ENCODE results near the gene PTPRD.

The PTPRD gene

GRCh38 chr9:9847750-9848149 is 765.1 kb downstream of the PTPRD start:
- 80 to 82% methylated on average over 2 to 4 of the region's 5 CpGs for WGBS, 2 experiments (ENCODE audit: insufficient coverage in 2 of 2)
- no peaks in the 10 kb centered on the region for H3K4me1 ChIP-seq (ENCODE audit: control insufficient read depth, insufficient read depth, low read length, poor library complexity, severe bottlenecking)

GRCh38 chr9:9846557-9846956 is 766.2 kb downstream of the PTPRD start:
- no peak overlapping the region for H3K4me3 ChIP-seq (ENCODE audit: extremely low read depth, insufficient read depth, low read length, poor library complexity, severe bottlenecking)
- no peaks in the 10 kb centered on the region for H3K9me3 ChIP-seq (ENCODE audit: control insufficient read depth, low read length)
- no peaks in the 10 kb centered on the region for H3K36me3 ChIP-seq (ENCODE audit: control insufficient read depth, insufficient read depth, low read length)
- no peak overlapping the region for H3K27ac ChIP-seq (ENCODE audit: low read depth, low read length, severe bottlenecking)
- WGBS, 2 experiments (ENCODE audit: insufficient coverage in 2 of 2) = no CpG with 5 or more reads among the region's 1 CpG
- no peaks in the 10 kb centered on the region for H3K4me1 ChIP-seq (ENCODE audit: control insufficient read depth, insufficient read depth, low read length, poor library complexity, severe bottlenecking)

More at GRCh38 chr9:9847750-9848149, 765.1 kb downstream of the PTPRD start:
- Histone ChIP-seq H3K36me3 (ENCODE audit: control insufficient read depth, insufficient read depth, low read length) (no peaks in the 10 kb centered on the region), H3K4me3 (ENCODE audit: extremely low read depth, insufficient read depth, low read length, poor library complexity, severe bottlenecking) (no peak overlapping the region), H3K9me3 (ENCODE audit: control insufficient read depth, low read length) (no peaks in the 10 kb centered on the region), H3K27ac (ENCODE audit: low read depth, low read length, severe bottlenecking) (no peak overlapping the region)

- H3K4me1 ChIP-seq (ENCODE audit: control insufficient read depth, insufficient read depth, low read length, poor library complexity, severe bottlenecking) = no peaks in the 10 kb centered on the region
- no peaks in the 10 kb centered on the region for H3K36me3 ChIP-seq (ENCODE audit: control insufficient read depth, insufficient read depth, low read length)
- H3K9me3 ChIP-seq (ENCODE audit: control insufficient read depth, low read length) = no peaks in the 10 kb centered on the region
- H3K27ac ChIP-seq (ENCODE audit: low read depth, low read length, severe bottlenecking) = no peak overlapping the region
- no peak overlapping the region for H3K4me3 ChIP-seq (ENCODE audit: extremely low read depth, insufficient read depth, low read length, poor library complexity, severe bottlenecking)
These were observed 792.4 kb downstream of the PTPRD start for GRCh38 chr9:9820436-9820835.

GRCh38 chr9:9819886-9820285 is 792.9 kb downstream of the PTPRD start:
- Histone ChIP-seq H3K27ac (ENCODE audit: low read depth, low read length, severe bottlenecking) (no peak overlapping the region), H3K9me3 (ENCODE audit: control insufficient read depth, low read length) (no peaks in the 10 kb centered on the region), H3K4me1 (ENCODE audit: control insufficient read depth, insufficient read depth, low read length, poor library complexity, severe bottlenecking) (no peaks in the 10 kb centered on the region), H3K4me3 (ENCODE audit: extremely low read depth, insufficient read depth, low read length, poor library complexity, severe bottlenecking) (no peak overlapping the region), H3K36me3 (ENCODE audit: control insufficient read depth, insufficient read depth, low read length) (no peaks in the 10 kb centered on the region)
- 93 to 100% methylated on average over 3 to 4 of the region's 5 CpGs for WGBS, 2 experiments (ENCODE audit: insufficient coverage in 2 of 2)

- no CpG with 5 or more reads among the region's 2 CpGs for WGBS, 2 experiments (ENCODE audit: insufficient coverage in 2 of 2)
- Histone ChIP-seq H3K9me3 (ENCODE audit: control insufficient read depth, low read length) (no peaks in the 10 kb centered on the region), H3K36me3 (ENCODE audit: control insufficient read depth, insufficient read depth, low read length) (no peaks in the 10 kb centered on the region), H3K4me3 (ENCODE audit: extremely low read depth, insufficient read depth, low read length, poor library complexity, severe bottlenecking) (no peak overlapping the region), H3K4me1 (ENCODE audit: control insufficient read depth, insufficient read depth, low read length, poor library complexity, severe bottlenecking) (no peaks in the 10 kb centered on the region), H3K27ac (ENCODE audit: low read depth, low read length, severe bottlenecking) (no peak overlapping the region)
These were observed 795.6 kb downstream of the PTPRD start for GRCh38 chr9:9817176-9817575.

- H3K27ac ChIP-seq (ENCODE audit: low read depth, low read length, severe bottlenecking) = no peak overlapping the region
- no peak overlapping the region for H3K4me3 ChIP-seq (ENCODE audit: extremely low read depth, insufficient read depth, low read length, poor library complexity, severe bottlenecking)
- whole genome bisulfite sequencing, 2 experiments (ENCODE audit: insufficient coverage in 2 of 2) = no CpG with 5 or more reads among the region's 1 CpG
- no peaks in the 10 kb centered on the region for H3K36me3 ChIP-seq (ENCODE audit: control insufficient read depth, insufficient read depth, low read length)
- H3K4me1 ChIP-seq (ENCODE audit: control insufficient read depth, insufficient read depth, low read length, poor library complexity, severe bottlenecking) = no peaks in the 10 kb centered on the region
- no peaks in the 10 kb centered on the region for H3K9me3 ChIP-seq (ENCODE audit: control insufficient read depth, low read length)
These were observed 808.7 kb downstream of the PTPRD start for GRCh38 chr9:9804109-9804508.

GRCh38 chr9:9799287-9799686 is 813.5 kb downstream of the PTPRD start:
- Histone ChIP-seq H3K4me1 (ENCODE audit: control insufficient read depth, insufficient read depth, low read length, poor library complexity, severe bottlenecking) (no peaks in the 10 kb centered on the region), H3K9me3 (ENCODE audit: control insufficient read depth, low read length) (no peaks in the 10 kb centered on the region), H3K27ac (ENCODE audit: low read depth, low read length, severe bottlenecking) (no peak overlapping the region), H3K4me3 (ENCODE audit: extremely low read depth, insufficient read depth, low read length, poor library complexity, severe bottlenecking) (no peak overlapping the region), H3K36me3 (ENCODE audit: control insufficient read depth, insufficient read depth, low read length) (no peaks in the 10 kb centered on the region)
- WGBS, 2 experiments (ENCODE audit: insufficient coverage in 2 of 2) = no CpG with 5 or more reads among the region's 1 CpG

GRCh38 chr9:9792144-9792857 is 820.5 kb downstream of the PTPRD start:
- no peak overlapping the region for H3K27ac ChIP-seq (ENCODE audit: low read depth, low read length, severe bottlenecking)
- no peaks in the 10 kb centered on the region for H3K36me3 ChIP-seq (ENCODE audit: control insufficient read depth, insufficient read depth, low read length)
- WGBS, 2 experiments (ENCODE audit: insufficient coverage in 2 of 2) = no CpG with 5 or more reads among the region's 1 CpG
- no peak overlapping the region for H3K4me3 ChIP-seq (ENCODE audit: extremely low read depth, insufficient read depth, low read length, poor library complexity, severe bottlenecking)
- H3K4me1 ChIP-seq (ENCODE audit: control insufficient read depth, insufficient read depth, low read length, poor library complexity, severe bottlenecking) = no peaks in the 10 kb centered on the region
- H3K9me3 ChIP-seq (ENCODE audit: control insufficient read depth, low read length) = no peaks in the 10 kb centered on the region

GRCh38 chr9:9791611-9792010 is 821.2 kb downstream of the PTPRD start:
- H3K4me1 ChIP-seq (ENCODE audit: control insufficient read depth, insufficient read depth, low read length, poor library complexity, severe bottlenecking) = no peaks in the 10 kb centered on the region
- WGBS, 2 experiments (ENCODE audit: insufficient coverage in 2 of 2) = no CpG with 5 or more reads among the region's 1 CpG
- H3K9me3 ChIP-seq (ENCODE audit: control insufficient read depth, low read length) = no peaks in the 10 kb centered on the region
- no peaks in the 10 kb centered on the region for H3K36me3 ChIP-seq (ENCODE audit: control insufficient read depth, insufficient read depth, low read length)
- no peak overlapping the region for H3K4me3 ChIP-seq (ENCODE audit: extremely low read depth, insufficient read depth, low read length, poor library complexity, severe bottlenecking)
- no peak overlapping the region for H3K27ac ChIP-seq (ENCODE audit: low read depth, low read length, severe bottlenecking)

- no peaks in the 10 kb centered on the region for H3K9me3 ChIP-seq (ENCODE audit: control insufficient read depth, low read length)
- H3K4me1 ChIP-seq (ENCODE audit: control insufficient read depth, insufficient read depth, low read length, poor library complexity, severe bottlenecking) = no peaks in the 10 kb centered on the region
- H3K36me3 ChIP-seq (ENCODE audit: control insufficient read depth, insufficient read depth, low read length) = no peaks in the 10 kb centered on the region
- no peak overlapping the region for H3K4me3 ChIP-seq (ENCODE audit: extremely low read depth, insufficient read depth, low read length, poor library complexity, severe bottlenecking)
- no peak overlapping the region for H3K27ac ChIP-seq (ENCODE audit: low read depth, low read length, severe bottlenecking)
- 0% methylated on average over 1 of the region's 1 CpG; no CpG with 5 or more reads in 1 of the 2 experiments for WGBS, 2 experiments (ENCODE audit: insufficient coverage in 2 of 2)
These were observed 822.5 kb downstream of the PTPRD start for GRCh38 chr9:9790216-9790872.

- no peak overlapping the region for H3K4me3 ChIP-seq (ENCODE audit: extremely low read depth, insufficient read depth, low read length, poor library complexity, severe bottlenecking)
- H3K4me1 ChIP-seq (ENCODE audit: control insufficient read depth, insufficient read depth, low read length, poor library complexity, severe bottlenecking) = no peaks in the 10 kb centered on the region
- H3K9me3 ChIP-seq (ENCODE audit: control insufficient read depth, low read length) = no peaks in the 10 kb centered on the region
- no peak overlapping the region for H3K27ac ChIP-seq (ENCODE audit: low read depth, low read length, severe bottlenecking)
- H3K36me3 ChIP-seq (ENCODE audit: control insufficient read depth, insufficient read depth, low read length) = no peaks in the 10 kb centered on the region
- no CpG with 5 or more reads among the region's 4 CpGs for WGBS, 2 experiments (ENCODE audit: insufficient coverage in 2 of 2)
These were observed 829.1 kb downstream of the PTPRD start for GRCh38 chr9:9783711-9784110.

All from mesodermal cell (in vitro differentiated cells).